Measurements from ENCODE around the gene TBC1D32. TPM values are rescaled to one million over a fixed set of nuclear protein-coding genes. Genes with fewer than 3 reads are reported as not detected.

TBC1D32 gene
- total RNA-seq, 1 donor from 2014 or later, result 4.1 TPM

DNA sequence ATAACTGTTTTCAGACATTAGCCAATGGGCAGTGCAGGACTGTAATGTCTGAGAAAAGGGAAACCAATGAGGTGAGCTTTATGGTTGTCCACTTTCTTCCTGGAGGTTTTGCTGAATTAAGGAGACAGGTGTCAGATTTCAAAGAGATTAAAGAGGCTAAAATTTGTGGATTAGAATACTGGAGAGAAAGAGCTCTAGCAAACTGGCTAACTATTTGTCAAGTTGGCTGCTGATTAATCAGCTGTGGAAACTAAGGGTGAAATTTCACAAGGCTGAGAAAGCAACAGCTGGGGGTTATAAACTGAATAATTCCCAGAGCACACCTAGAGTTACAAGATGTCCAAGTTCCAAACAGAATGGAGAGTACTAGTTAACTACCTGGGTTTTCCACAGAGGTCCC lies 198.9 kb downstream of the TBC1D32 start:
- Histone ChIP-seq H3K27me3 (ENCODE audit: control insufficient read depth, insufficient read depth, low read length) (no peaks in the 10 kb centered on the region), H3K4me3 (ENCODE audit: low read depth, low read length) (no peak overlapping the region), H3K36me3 (ENCODE audit: control insufficient read depth, insufficient read depth, low read length) (no peaks in the 10 kb centered on the region)
- TF ChIP-seq, protein P1, sequence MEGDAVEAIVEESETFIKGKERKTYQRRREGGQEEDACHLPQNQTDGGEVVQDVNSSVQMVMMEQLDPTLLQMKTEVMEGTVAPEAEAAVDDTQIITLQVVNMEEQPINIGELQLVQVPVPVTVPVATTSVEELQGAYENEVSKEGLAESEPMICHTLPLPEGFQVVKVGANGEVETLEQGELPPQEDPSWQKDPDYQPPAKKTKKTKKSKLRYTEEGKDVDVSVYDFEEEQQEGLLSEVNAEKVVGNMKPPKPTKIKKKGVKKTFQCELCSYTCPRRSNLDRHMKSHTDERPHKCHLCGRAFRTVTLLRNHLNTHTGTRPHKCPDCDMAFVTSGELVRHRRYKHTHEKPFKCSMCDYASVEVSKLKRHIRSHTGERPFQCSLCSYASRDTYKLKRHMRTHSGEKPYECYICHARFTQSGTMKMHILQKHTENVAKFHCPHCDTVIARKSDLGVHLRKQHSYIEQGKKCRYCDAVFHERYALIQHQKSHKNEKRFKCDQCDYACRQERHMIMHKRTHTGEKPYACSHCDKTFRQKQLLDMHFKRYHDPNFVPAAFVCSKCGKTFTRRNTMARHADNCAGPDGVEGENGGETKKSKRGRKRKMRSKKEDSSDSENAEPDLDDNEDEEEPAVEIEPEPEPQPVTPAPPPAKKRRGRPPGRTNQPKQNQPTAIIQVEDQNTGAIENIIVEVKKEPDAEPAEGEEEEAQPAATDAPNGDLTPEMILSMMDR (IDR thresholded peaks at IDR 0.05; ENCODE audit: insufficient read depth, low read length, poor library complexity, severe bottlenecking), result no peak
- no peak for DNase-seq (ENCODE audit: low read depth)

DNA sequence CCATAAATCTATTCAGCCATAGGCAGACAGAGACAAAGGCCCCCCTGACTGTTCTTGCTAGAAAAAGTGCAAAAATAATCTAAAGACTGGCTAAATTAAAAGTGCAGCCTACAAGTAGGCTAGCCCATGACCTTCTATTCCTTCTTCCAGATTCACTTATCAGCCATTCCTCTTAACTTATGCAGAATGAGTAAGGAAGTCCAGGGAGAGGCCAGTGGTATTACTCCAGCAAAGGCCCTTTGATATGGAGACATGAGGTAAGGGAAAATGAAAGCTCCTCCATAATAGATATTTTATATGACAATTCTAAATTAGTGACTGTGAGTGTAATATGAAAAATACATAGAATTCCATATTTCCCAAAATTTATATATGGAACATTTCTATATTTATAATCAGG lies 199.4 kb downstream of the TBC1D32 start:
- no peaks in the 10 kb centered on the region for H3K27me3 ChIP-seq (ENCODE audit: control insufficient read depth, insufficient read depth, low read length)
- H3K36me3 ChIP-seq (ENCODE audit: control insufficient read depth, insufficient read depth, low read length), result no peaks in the 10 kb centered on the region
- no peak for DNase-seq (ENCODE audit: low read depth)
- TF ChIP-seq, protein P1 (IDR thresholded peaks at IDR 0.05; ENCODE audit: insufficient read depth, low read length, poor library complexity, severe bottlenecking), result no peak
- H3K4me3 ChIP-seq (ENCODE audit: low read depth, low read length), result no peak overlapping the region

GRCh38 chr6:121124600-121124999 lies 209.7 kb downstream of the TBC1D32 start:
- no peaks in the 10 kb centered on the region for H3K27me3 ChIP-seq (ENCODE audit: control insufficient read depth, insufficient read depth, low read length)
- no peak for DNase-seq (ENCODE audit: low read depth)
- H3K4me3 ChIP-seq (ENCODE audit: low read depth, low read length), result no peak overlapping the region
- TF ChIP-seq, protein P1 (IDR thresholded peaks at IDR 0.05; ENCODE audit: insufficient read depth, low read length, poor library complexity, severe bottlenecking), result no peak
- no peaks in the 10 kb centered on the region for H3K36me3 ChIP-seq (ENCODE audit: control insufficient read depth, insufficient read depth, low read length)

GRCh38 chr6:121112356-121112755 lies 221.9 kb downstream of the TBC1D32 start:
- no peak for DNase-seq (ENCODE audit: low read depth)
- H3K27me3 ChIP-seq (ENCODE audit: control insufficient read depth, insufficient read depth, low read length), result no peaks in the 10 kb centered on the region
- no peak overlapping the region for H3K4me3 ChIP-seq (ENCODE audit: low read depth, low read length)
- H3K36me3 ChIP-seq (ENCODE audit: control insufficient read depth, insufficient read depth, low read length), result no peaks in the 10 kb centered on the region
- TF ChIP-seq, protein P1 (IDR thresholded peaks at IDR 0.05; ENCODE audit: insufficient read depth, low read length, poor library complexity, severe bottlenecking), result no peak

DNA sequence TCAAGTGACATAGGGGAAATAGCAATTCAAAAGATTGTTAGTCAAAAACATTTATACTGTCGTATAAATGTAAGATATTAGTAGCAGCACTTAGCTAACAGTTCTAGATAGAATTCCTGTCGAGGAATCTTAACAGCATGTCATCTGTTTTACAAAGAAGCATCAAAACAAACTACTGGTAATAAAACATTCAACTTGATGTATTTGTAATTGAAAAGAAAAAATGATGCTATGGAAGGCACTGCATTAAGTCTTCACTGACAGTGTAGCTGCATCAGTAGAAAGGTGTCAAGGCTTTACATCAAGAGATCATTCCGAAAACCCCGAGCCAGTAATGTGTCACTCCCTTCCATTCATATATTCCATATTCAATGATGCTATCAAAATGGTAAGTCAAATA lies 223.5 kb downstream of the TBC1D32 start:
- no peak overlapping the region for H3K4me3 ChIP-seq (ENCODE audit: low read depth, low read length)
- no peaks in the 10 kb centered on the region for H3K27me3 ChIP-seq (ENCODE audit: control insufficient read depth, insufficient read depth, low read length)
- TF ChIP-seq, protein P1 (IDR thresholded peaks at IDR 0.05; ENCODE audit: insufficient read depth, low read length, poor library complexity, severe bottlenecking), result no peak
- DNase-seq (ENCODE audit: low read depth), result no peak
- H3K36me3 ChIP-seq (ENCODE audit: control insufficient read depth, insufficient read depth, low read length), result no peaks in the 10 kb centered on the region

- DNase-seq (ENCODE audit: low read depth), result no peak
- H3K27me3 ChIP-seq (ENCODE audit: control insufficient read depth, insufficient read depth, low read length), result no peaks in the 10 kb centered on the region
- TF ChIP-seq, protein P1 (IDR thresholded peaks at IDR 0.05; ENCODE audit: insufficient read depth, low read length, poor library complexity, severe bottlenecking), result no peak
- H3K4me3 ChIP-seq (ENCODE audit: low read depth, low read length), result no peak overlapping the region
- no peaks in the 10 kb centered on the region for H3K36me3 ChIP-seq (ENCODE audit: control insufficient read depth, insufficient read depth, low read length)
Observed at GRCh38 chr6:121106962-121107361, 227.3 kb downstream of the TBC1D32 start.

Data from kidney epithelial cell (primary cell).